Measurements from ENCODE around the gene LINGO3.

LINGO3 gene

DNA sequence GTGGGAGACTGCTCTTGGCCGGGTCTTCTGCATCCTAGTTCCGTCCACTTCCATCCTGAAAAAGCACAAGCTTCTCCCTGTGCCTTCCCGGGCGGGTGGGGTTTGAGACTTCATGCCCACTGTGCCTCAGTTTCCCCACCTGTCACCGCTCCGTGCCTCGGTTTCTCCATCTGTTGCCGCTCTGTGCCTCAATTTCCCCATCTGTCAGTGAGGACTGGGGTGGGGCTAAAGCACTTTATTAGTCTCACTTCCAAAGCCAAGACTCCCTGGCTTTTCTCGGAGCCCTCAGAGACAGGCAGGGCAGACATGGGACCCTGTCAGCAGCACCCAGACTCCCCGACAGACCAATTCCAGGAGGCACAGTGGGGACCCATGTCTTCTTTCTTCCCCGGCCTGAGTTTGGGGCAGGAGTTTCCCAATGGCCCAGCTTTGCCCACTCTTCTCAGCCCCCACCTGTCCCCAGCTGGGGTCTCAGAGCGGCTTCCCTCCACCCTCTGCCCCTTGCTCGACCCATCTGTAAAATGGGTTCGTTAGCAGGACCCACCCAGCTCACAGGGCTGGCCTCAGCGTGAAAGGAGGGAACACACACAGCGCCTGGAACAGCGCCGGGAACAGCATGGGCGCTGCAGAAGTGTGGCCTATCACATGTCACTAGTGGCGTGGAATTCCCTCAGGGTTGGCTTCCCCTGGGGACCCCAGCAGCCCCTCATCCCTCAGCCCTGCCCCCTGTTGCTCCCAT is 21.4 kb downstream of the LINGO3 start:
- H3K4me3 ChIP-seq (ENCODE audit: low read depth, low read length) = no peak overlapping the region
- TF ChIP-seq CTCF (IDR thresholded peaks at IDR 0.05; ENCODE audit: borderline replicate concordance, insufficient read depth, low read depth, low read length) = no peak

DNA sequence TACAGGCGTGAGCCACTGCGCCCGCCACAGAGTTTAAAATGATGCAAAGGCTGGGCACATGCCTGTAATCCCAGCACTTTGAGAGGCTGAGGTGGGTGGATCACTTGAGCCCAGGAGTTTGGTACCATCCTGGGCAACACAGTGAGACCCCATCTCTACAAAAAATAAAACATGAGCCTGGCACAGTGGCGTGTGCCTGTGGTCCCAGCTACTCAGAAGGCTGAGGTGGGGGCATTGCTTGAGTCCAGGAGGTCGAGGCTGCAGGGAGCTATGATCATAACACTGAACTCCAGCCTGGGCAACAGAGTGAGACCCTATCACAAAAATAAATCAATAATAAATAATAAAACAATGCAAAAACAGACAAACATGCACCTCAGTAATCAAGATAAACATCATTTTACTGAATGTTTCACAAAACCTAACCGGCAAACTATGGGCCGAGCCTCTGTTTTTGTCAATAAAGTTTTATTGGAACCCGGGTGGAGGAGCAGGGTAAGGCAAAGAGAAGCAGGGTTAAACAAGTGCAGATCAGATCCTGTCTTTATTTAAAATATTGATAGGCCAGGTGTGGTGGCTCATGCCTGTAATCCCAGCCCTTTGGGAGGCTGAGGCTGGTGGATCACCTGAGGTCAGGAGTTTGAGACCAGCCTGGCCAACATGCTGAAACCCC is 24.0 kb downstream of the LINGO3 start:
- H3K4me3 ChIP-seq (ENCODE audit: low read depth, low read length) = no peak overlapping the region
- TF ChIP-seq CTCF (IDR thresholded peaks at IDR 0.05; ENCODE audit: borderline replicate concordance, insufficient read depth, low read depth, low read length) = no peak

DNA sequence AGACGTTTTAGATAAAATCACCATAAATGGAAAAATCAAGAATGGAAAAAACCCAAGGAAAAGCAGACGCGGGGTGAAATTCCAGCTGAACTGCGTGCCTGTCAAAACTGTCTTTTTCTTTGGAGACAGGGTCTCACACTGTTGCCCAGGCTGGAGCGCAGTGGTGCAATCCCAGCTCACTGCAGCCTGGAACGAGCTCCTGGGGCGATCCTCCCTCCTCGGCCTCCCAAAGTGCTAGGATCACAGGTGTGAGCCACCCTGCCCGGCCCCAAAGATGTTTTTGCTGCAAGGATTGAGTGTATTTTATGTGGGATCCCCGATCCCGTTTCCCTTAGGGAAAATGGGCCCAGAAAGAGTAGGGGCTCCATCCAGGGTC is 25.1 kb downstream of the LINGO3 start:
- no peak for TF ChIP-seq CTCF (IDR thresholded peaks at IDR 0.05; ENCODE audit: borderline replicate concordance, insufficient read depth, low read depth, low read length)
- H3K4me3 ChIP-seq (ENCODE audit: low read depth, low read length) = no peak overlapping the region

DNA sequence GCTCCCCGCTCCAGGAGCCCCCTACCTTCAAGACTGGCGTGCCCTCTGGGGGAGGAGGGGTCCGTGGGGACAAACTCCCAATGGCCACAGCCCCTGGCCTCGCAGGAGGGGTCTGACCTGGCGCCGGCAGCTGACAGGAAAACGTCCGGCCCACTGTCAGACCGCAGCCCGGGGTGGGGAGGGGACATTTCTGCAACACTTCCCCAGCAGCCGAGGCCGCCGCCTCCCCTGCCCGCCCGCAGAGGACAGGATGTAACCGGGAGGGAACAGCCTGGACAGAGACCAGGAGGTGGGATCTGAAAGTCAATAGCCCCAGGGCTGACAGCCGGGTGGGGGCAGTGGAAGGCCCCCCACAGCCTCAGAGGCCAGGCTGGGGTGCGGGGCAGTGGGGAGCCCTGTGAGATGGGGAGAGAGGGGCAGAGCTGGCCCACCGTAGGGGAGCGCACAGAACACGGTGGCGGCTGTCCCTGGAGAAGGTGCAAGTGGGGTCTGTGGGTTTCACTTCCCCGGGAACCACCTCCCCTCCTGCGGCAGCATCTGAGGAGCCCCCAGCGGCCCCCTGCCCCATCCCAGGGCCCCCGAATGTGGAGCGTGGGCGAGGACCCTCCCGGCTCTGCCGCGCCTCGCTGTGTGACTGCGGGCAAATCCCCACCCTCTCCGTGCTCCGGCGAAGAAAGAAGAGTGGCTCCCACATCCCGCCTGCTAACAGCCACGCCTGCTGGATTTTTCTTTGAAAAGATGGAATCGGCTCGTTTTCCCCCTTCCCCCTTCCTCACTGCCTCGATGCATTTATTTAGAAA is 25.7 kb downstream of the LINGO3 start, which contains the start of gene PEAK3:
TSS of gene PEAK3 (minus strand) at position 114 of the 800 bp plus-strand sequence. CDS start 1,244 bp downstream, outside the sequence.
- peak within 1 kb of the TSS; percentile 37 for H3K4me3 ChIP-seq (ENCODE audit: low read depth, low read length)
- TF ChIP-seq CTCF (IDR thresholded peaks at IDR 0.05; ENCODE audit: borderline replicate concordance, insufficient read depth, low read depth, low read length) = no peak

GRCh38 chr19:2281265-2282061 is 26.5 kb downstream of the LINGO3 start:
- H3K4me3 ChIP-seq (ENCODE audit: low read depth, low read length) = peak overlapping the region; percentile 37

DNA sequence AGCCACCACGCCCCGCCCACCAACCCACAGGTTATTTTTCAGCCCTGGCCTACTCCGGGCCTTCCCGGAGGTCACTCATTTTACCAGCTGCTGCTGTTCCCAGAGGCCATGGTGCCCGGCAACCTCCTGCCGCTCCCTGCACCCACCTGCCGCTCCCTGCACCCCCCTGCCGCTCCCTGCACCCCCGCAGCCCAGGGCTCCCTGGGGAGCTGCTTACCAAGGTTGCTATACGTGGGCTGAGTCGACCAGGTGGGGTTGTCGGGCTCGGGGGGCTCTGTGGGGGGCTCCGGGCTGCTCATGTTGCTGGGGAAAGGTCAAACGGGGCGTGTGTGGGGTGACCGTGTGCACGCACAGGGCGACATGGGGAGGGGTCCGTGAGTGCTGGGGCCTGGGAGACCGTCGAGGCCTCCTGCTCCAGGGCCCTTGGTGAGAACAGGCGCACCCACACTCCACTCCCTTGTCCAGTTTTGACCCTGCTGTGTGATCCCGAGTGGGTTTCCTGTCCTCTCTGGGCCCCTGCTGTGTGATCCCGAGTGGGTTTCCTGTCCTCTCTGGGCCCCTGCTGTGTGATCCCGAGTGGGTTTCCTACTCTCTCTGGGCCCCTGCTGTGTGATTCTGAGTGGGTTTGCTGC is 27.2 kb downstream of the LINGO3 start:
- no peak overlapping the region for H3K4me3 ChIP-seq (ENCODE audit: low read depth, low read length)
- TF ChIP-seq CTCF (IDR thresholded peaks at IDR 0.05; ENCODE audit: borderline replicate concordance, insufficient read depth, low read depth, low read length) = no peak
